GM18508 (cell line): ENCODE data around the gene KRTAP2-4.
"Not testable (repeated sequence)": the region's sequence is repeated elsewhere in the genome, so short reads cannot be mapped to it uniquely, and the experiment has no call there.

Experiments
- ATAC-seq: cut with Tn5 transposase; IDR thresholded peaks from one replicate; pipeline ENCODE4 v1.9.1; 2021; ENCODE audit warnings: moderate number of reproducible peaks; ENCODE audit not compliant: insufficient read depth, unreplicated experiment

KRTAP2-4 gene

GRCh38 chr17:41040783-41041571 lies 24.7 kb downstream of the KRTAP2-4 start, which contains the start of gene KRTAP1-1:
KRTAP1-1 (minus strand) TSS chr17:41041450; CDS start chr17:41041397, 53 bp downstream.
- ATAC-seq: not testable (repeated sequence)

DNA sequence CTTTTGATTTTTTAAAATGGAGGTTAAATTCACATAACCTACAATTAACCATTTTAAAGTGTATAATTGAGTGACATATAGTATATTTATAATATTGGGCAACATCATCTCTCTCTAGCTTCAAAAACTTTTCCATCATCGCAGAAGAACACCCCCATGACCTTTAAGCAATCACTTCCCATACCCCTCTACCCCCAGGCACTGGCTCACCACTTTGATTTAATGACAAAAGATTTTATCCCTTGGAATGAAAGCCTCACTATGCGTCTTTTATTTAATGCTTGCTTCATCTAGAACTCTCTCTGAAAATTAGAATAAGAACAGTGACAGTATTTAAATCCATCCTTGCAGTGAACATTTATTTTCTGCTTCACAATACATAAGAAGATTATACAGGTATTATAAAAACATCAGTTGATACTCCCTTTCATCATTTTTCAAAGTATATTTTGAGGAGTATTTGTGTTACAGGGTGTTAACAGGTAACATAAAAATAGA lies 27.8 kb downstream of the KRTAP2-4 start:
- ATAC-seq: no peak

- not testable (repeated sequence) for ATAC-seq
Measured at GRCh38 chr17:41034346-41034935, 31.2 kb downstream of the KRTAP2-4 start, which contains the start of gene KRTAP1-3. KRTAP1-3 (minus strand) TSS chr17:41034874; CDS start chr17:41034821, 53 bp downstream.

- no peak for ATAC-seq
Measured at GRCh38 chr17:41029633-41030245, 35.9 kb downstream of the KRTAP2-4 start, which contains the start of gene KRTAP1-4. KRTAP1-4 (minus strand) TSS chr17:41030195; CDS start chr17:41030078, 117 bp downstream.

DNA sequence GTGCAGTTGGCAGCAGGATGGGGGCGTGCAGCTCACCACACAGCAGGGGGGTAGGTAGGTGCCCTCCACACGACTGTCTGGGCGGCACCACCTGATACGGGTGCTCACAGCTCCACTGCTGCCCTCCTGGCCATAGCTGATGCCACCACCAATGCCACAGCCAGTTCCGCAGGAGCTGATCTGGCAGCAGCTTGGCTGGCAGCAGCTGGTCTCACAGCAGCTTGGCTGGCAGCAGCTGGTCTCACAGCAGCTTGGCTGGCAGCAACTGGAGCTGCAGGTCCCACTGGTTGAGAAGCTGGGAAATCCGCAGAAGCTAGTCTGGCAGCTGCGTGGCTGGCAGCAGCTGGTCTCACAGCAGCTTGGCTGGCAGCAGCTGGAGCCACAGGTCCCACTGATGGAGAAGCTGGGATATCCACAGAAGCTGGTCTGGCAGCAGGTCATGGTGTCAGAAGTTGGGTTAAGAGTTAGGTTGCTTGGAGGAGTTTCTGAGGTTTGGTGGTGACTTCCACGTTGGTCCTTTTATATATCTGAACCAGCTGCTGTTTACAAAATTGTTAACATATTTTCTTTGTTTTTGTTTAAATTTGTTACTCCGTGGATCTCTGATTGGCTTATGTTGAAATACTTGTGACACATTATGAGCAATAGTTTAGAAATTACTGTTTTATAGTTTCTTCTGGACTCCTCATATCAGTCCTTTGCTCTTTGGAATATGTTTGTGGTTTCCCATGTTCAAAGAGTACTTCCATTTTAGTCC lies 38.8 kb downstream of the KRTAP2-4 start, which contains the start of gene KRTAP1-5:
Gene KRTAP1-5, minus strand, starts transcription at position 494 of the 757 bp plus-strand sequence. Its CDS starts 53 bp downstream, at position 441.
- no peak for ATAC-seq

DNA sequence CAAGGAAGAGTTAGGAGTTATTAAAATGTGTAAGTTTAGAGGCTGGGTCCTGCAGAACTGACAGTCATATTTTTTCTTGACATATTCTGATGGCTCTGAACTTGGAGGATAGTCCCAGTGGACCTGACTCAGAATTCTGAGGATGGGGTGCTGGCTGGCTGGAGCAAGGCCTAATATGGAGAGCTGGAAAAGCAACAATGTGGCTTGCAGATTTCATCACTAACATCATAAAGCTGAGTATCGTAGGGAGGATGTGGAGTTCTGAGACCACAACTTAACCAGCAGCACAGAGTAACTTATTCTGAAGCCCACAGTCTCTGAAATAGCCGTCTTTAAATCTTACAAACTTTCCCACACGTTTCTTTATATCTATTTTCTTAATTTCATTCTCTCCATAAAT lies 41.0 kb downstream of the KRTAP2-4 start:
- no peak for ATAC-seq

DNA sequence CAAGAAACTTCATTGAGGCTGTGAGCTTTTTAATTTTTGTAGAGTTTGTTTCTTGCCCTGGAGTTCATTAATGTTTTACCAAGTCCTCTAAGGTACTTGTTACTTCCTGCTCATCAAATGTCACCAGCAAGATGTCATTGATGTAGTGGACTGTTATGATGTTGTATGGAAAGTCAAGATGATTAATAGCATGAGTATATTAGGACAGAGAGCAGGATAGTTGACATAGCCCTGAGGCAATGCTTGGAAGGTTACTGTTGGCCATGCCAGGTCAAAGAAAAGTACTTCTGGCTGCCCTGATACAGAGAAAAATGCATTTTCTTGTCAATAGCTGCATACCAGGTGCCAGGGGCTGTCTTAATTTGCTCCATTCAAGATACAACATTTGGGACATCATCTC lies 45.3 kb downstream of the KRTAP2-4 start:
- no peak for ATAC-seq

- ATAC-seq: no peak
Measured at GRCh38 chr17:41019415-41019814, 46.3 kb downstream of the KRTAP2-4 start.

DNA sequence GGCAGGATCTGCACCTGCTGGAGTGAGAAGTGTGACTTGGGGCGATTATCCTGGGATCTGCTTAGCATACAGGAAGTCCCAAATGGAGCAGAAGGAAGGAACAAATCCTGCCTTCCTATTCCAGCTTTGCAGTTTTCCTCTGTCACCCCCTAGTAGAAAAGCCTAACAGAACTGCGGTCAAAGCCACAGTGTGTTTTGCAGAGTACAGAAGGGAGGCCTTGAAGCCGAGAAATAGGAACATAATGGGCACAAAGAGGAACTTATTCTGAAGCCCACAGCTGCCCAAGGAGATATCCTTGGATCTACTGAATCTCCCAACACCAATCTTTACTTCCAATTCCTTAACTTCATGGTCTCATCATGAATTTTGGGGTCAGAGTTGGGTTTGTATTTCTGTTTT lies 47.1 kb downstream of the KRTAP2-4 start:
- no peak for ATAC-seq

- ATAC-seq: no peak
Measured at GRCh38 chr17:41016578-41017215, 49.0 kb downstream of the KRTAP2-4 start.

DNA sequence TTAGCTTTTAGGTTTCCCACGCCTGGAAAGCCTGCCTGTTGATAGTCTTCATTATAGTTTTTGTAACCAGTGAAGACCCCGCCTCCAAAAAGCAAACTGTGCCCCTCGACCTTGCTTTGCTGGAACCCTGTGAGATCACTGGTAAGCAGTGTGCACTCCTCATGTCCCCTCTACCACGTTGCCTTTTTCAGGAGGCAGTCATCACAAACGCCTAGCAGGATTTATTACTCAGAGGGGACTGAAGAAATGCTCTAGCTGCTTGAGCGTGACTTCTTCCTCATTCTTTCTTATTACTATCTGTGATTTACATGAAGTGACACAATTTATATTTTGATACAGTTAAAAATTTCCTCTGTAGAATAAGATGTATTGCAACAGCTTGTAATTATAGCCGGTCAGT lies 50.2 kb downstream of the KRTAP2-4 start:
- no peak for ATAC-seq
